H1 (cell line): ENCODE measurements around the gene SYT6. TPM values are rescaled to one million over a fixed set of nuclear protein-coding genes. Genes with fewer than 3 reads are reported as not detected.
A peak's percentile ranks its signal among the peaks of the same experiment; 100 is the strongest.

Experiments
- CTCF ChIA-PET: fragments of 300-600 bp; sonication (Branson Sonifier 250); formaldehyde crosslinking; loops from one replicate; lab custom pipeline; 2021; ENCODE audit not compliant: partially characterized antibody; lab: Charles Lee
- POLR2A ChIA-PET: fragments of 300-600 bp; sonication (Branson Sonifier 250); formaldehyde crosslinking; loops from one replicate; lab custom pipeline; 2021; ENCODE audit warnings: inconsistent platforms; ENCODE audit not compliant: partially characterized antibody; lab: Charles Lee
- DNase-seq, 2 experiments: peaks; one replicate each; pipeline versions ENCODE4 v3.0.0 to v3.0.0-alpha.2; 2010 to 2022; ENCODE audit warnings: low spot score in 2 of 2, low read depth in 1 of 2, mixed read lengths in 1 of 2
- FAIRE-seq: peaks from 2 replicates; lab custom pipeline; 2011; peaks lifted over from hg19 to GRCh38; lab: Jason Lieb, UNC
- H2AFZ ChIP-seq: 2 replicates; pipeline ENCODE4 v1.8.1; 2012; ENCODE audit warnings: low read length, inconsistent platforms
- H2AK5ac ChIP-seq: 2 replicates; pipeline ENCODE4 v1.6.1; 2013; ENCODE audit warnings: low read depth, low read length
- H2BK120ac ChIP-seq: replicated peaks from 2 replicates; pipeline ENCODE3; 2013; ENCODE audit warnings: low read depth, low read length, inconsistent platforms
- H2BK12ac ChIP-seq: 2 replicates; pipeline ENCODE4 v1.6.1; 2013; ENCODE audit warnings: low read depth, low read length
- H2BK15ac ChIP-seq: 2 replicates; pipeline ENCODE4 v1.6.1; 2013; ENCODE audit warnings: low read length
- H2BK20ac ChIP-seq: 2 replicates; pipeline ENCODE4 v1.6.1; 2013; ENCODE audit warnings: low read length
- H2BK5ac ChIP-seq: 2 replicates; pipeline ENCODE4 v1.6.1; 2013; ENCODE audit warnings: low read depth, low read length
- H3K14ac ChIP-seq: 2 replicates; pipeline ENCODE4 v1.6.1; 2013; ENCODE audit warnings: inconsistent platforms; ENCODE audit not compliant: insufficient read length
- H3K18ac ChIP-seq: 2 replicates; pipeline ENCODE4 v1.6.1; 2013; ENCODE audit warnings: low read length; ENCODE audit errors: extremely low read depth
- H3K23ac ChIP-seq: 2 replicates; pipeline ENCODE4 v1.6.1; 2013; ENCODE audit warnings: inconsistent platforms; ENCODE audit not compliant: insufficient read length
- H3K23me2 ChIP-seq: 2 replicates; pipeline ENCODE4 v1.6.1; 2013; ENCODE audit warnings: low read depth, low read length
- H3K27ac ChIP-seq: 2 replicates; pipeline ENCODE4 v1.6.1; 2011; ENCODE audit warnings: low read depth, low read length, inconsistent platforms
- H3K27me3 ChIP-seq, 4 experiments: replicated peaks in 1 of 4; 1 replicate in 1 of 4; 2 replicates in 3 of 4; pipeline versions ENCODE4 v1.6.1 to v1.8.1; 2011 to 2013; ENCODE audit warnings: low read length in 3 of 4, mild to moderate bottlenecking in 3 of 4, inconsistent platforms in 2 of 4, mixed read lengths in 2 of 4, moderate library complexity in 1 of 4; ENCODE audit not compliant: control insufficient read depth in 3 of 4, insufficient read depth in 3 of 4; ENCODE audit errors: extremely low read depth in 1 of 4
- H3K36me3 ChIP-seq, 4 experiments: 2 replicates each; pipeline versions ENCODE4 v1.6.1 to v1.8.1; 2011 to 2013; ENCODE audit warnings: mild to moderate bottlenecking in 4 of 4, low read length in 3 of 4, moderate library complexity in 2 of 4, control low read depth in 1 of 4, inconsistent platforms in 1 of 4; ENCODE audit not compliant: insufficient read depth in 4 of 4, control insufficient read depth in 2 of 4
- H3K4ac ChIP-seq: replicated peaks from 2 replicates; pipeline ENCODE3; 2013; ENCODE audit warnings: low read length, low read depth, mixed read lengths, inconsistent platforms; ENCODE audit not compliant: insufficient read length
- H3K4me1 ChIP-seq, 4 experiments: replicated peaks in 1 of 4; 1 replicate in 1 of 4; 2 replicates in 3 of 4; pipeline versions ENCODE4 v1.6.1 to v1.8.1; 2011 to 2013; ENCODE audit warnings: low read length in 3 of 4, inconsistent platforms in 2 of 4, mixed read lengths in 1 of 4; ENCODE audit not compliant: insufficient read depth in 4 of 4, control insufficient read depth in 3 of 4
- H3K4me2 ChIP-seq, 2 experiments: 2 replicates each; pipeline versions ENCODE4 v1.6.1 to v1.8.1; 2011 to 2013; ENCODE audit warnings: low read depth in 2 of 2, low read length in 2 of 2, control low read depth in 1 of 2, inconsistent platforms in 1 of 2, mild to moderate bottlenecking in 1 of 2; ENCODE audit not compliant: insufficient read depth in 1 of 2
- H3K4me3 ChIP-seq, 4 experiments: fragments of 200-600, 300-600 bp in 1 of 4; sonication (generic), shearing (Covaris generic), sonication (Bioruptor Twin) in 1 of 4; 2 replicates each; pipeline versions ENCODE4 v1.5.1 to v1.8.1; 2011 to 2016; ENCODE audit warnings: low read length in 4 of 4, low read depth in 3 of 4, control low read depth in 2 of 4, inconsistent platforms in 2 of 4, mild to moderate bottlenecking in 2 of 4, mixed read lengths in 1 of 4, moderate library complexity in 1 of 4; ENCODE audit not compliant: insufficient read depth in 2 of 4; ENCODE audit errors: extremely low read depth in 1 of 4
- H3K56ac ChIP-seq: replicated peaks from 2 replicates; pipeline ENCODE3; 2013; ENCODE audit warnings: low read depth, mild to moderate bottlenecking, mixed read lengths, low read length, inconsistent platforms; ENCODE audit not compliant: insufficient read length
- H3K79me1 ChIP-seq: 2 replicates; pipeline ENCODE4 v1.6.1; 2013; ENCODE audit warnings: low read depth, low read length, control low read depth
- H3K79me2 ChIP-seq, 2 experiments: 2 replicates each; pipeline versions ENCODE4 v1.6.1 to v1.8.1; 2012 to 2013; ENCODE audit warnings: low read length in 2 of 2, mild to moderate bottlenecking in 2 of 2, inconsistent platforms in 1 of 2; ENCODE audit not compliant: insufficient read depth in 2 of 2, control insufficient read depth in 1 of 2
- H3K9ac ChIP-seq, 4 experiments: replicated peaks in 1 of 4; 1 replicate in 1 of 4; 2 replicates in 3 of 4; pipeline versions ENCODE4 v1.6.1 to v1.8.1; 2011 to 2013; ENCODE audit warnings: low read depth in 3 of 4, low read length in 3 of 4, control low read depth in 2 of 4, mild to moderate bottlenecking in 2 of 4, moderate library complexity in 2 of 4, inconsistent platforms in 1 of 4; ENCODE audit errors: extremely low read depth in 1 of 4
- H3K9me3 ChIP-seq, 2 experiments: 2 replicates each; pipeline versions ENCODE4 v1.6.1 to v1.8.1; 2012 to 2013; ENCODE audit warnings: mild to moderate bottlenecking in 2 of 2, moderate library complexity in 2 of 2, control low read depth in 1 of 2, inconsistent platforms in 1 of 2, low read depth in 1 of 2, low read length in 1 of 2, mixed read lengths in 1 of 2; ENCODE audit not compliant: insufficient read depth in 2 of 2
- H4K20me1 ChIP-seq, 2 experiments: replicated peaks in 1 of 2; 2 replicates each; pipeline versions ENCODE3 to v1.8.1; 2011 to 2013; ENCODE audit warnings: inconsistent platforms in 2 of 2, low read length in 2 of 2, mild to moderate bottlenecking in 1 of 2; ENCODE audit not compliant: insufficient read depth in 2 of 2, control insufficient read depth in 1 of 2
- H4K5ac ChIP-seq: 2 replicates; pipeline ENCODE4 v1.6.1; 2013; ENCODE audit warnings: low read length, low read depth, mixed read lengths, inconsistent platforms; ENCODE audit not compliant: insufficient read length
- H4K8ac ChIP-seq: 2 replicates; pipeline ENCODE4 v1.8.0; 2013; ENCODE audit warnings: mild to moderate bottlenecking, moderate library complexity, low read length, inconsistent platforms; ENCODE audit not compliant: insufficient read depth; ENCODE audit errors: extremely low read depth
- H4K91ac ChIP-seq: replicated peaks from 2 replicates; pipeline ENCODE3; 2013; ENCODE audit warnings: low read length, mixed read lengths, inconsistent platforms; ENCODE audit not compliant: insufficient read length
- ASH2L ChIP-seq: fragments of 200-600, 300-600 bp; sonication (generic); IDR thresholded peaks from one replicate; pipeline ENCODE4 v1.7.1; 2017; ENCODE audit warnings: low read length
- BRCA1 ChIP-seq: IDR thresholded peaks from 2 replicates; pipeline ENCODE4 v1.6.1; 2012; ENCODE audit warnings: low read depth, low read length, improper control_type of control experiment
- NANOG ChIP-seq: IDR thresholded peaks from 2 replicates; pipeline ENCODE4 v1.6.1; 2011; ENCODE audit warnings: low read length, low read depth, mild to moderate bottlenecking, inconsistent platforms; ENCODE audit not compliant: insufficient read depth, poor library complexity, severe bottlenecking
- NRF1 ChIP-seq: IDR thresholded peaks from 2 replicates; pipeline ENCODE4 v1.6.1; 2011; ENCODE audit warnings: mild to moderate bottlenecking, low read depth, low read length, improper control_type of control experiment
- SAP30 ChIP-seq: fragments of 300-600 bp; sonication (generic); IDR thresholded peaks from 2 replicates; pipeline ENCODE4 v1.7.1; 2012; ENCODE audit warnings: low read length, moderate library complexity, mild to moderate bottlenecking, inconsistent platforms; ENCODE audit not compliant: insufficient read depth, insufficient replicate concordance
- TAF1 ChIP-seq: IDR thresholded peaks from 2 replicates; pipeline ENCODE4 v1.6.1; 2011; ENCODE audit warnings: mild to moderate bottlenecking, low read depth, low read length
- TCF12 ChIP-seq: IDR thresholded peaks from 2 replicates; pipeline ENCODE4 v1.6.1; 2011; ENCODE audit warnings: low read depth, mild to moderate bottlenecking, low read length
- WGBS, 2 experiments: shearing (Covaris generic) in 1 of 2; methylation state at CpG; one replicate each; pipeline versions ENCODE4 v1.1.6 to v1.1.7; 2013 to 2015; ENCODE audit warnings: low lambda C conversion rate in 2 of 2, mixed read lengths in 2 of 2, inconsistent platforms in 1 of 2, low coverage in 1 of 2, missing lambda C conversion rate in 1 of 2; ENCODE audit not compliant: insufficient replicate concordance in 2 of 2, insufficient coverage in 1 of 2, insufficient read length in 1 of 2; ENCODE audit errors: extremely low coverage in 1 of 2, missing lambda C conversion rate in 1 of 2; 5-methylcytosine and 5-hydroxymethylcytosine counted together
- polyA plus RNA-seq, 7 experiments: library from polyadenylated mRNA; depleted of rRNA in 3 of 7; stranded (reverse) in 5 of 7; unstranded in 2 of 7; fragments of >200 nt in 5 of 7; fragments of 200-250 nt in 2 of 7; gene quantifications; 1 replicate in 5 of 7; 2 replicates in 1 of 7; 4 replicates in 1 of 7; pipeline versions ENCODE4 v1.2.1 to v1.2.3, GENCODE V29; 2011 to 2013; ENCODE audit warnings: missing spikeins in 2 of 7, mixed read lengths in 2 of 7
- total RNA-seq: library from RNA; stranded (reverse); fragmentation: NEBNext Ultra II Directional; extraction: Animal tissue kit (Norgen Biotek cat#: 25700); gene quantifications from 2 replicates; pipeline ENCODE4 v1.2.1, GENCODE V29; 2021

SYT6 gene
- total and polyA plus RNA-seq, 2 of the 8 experiments (the other 6 are each of a cell fraction or from before 2014, with no cell fraction given): 33.7 to 83.5 TPM

DNA sequence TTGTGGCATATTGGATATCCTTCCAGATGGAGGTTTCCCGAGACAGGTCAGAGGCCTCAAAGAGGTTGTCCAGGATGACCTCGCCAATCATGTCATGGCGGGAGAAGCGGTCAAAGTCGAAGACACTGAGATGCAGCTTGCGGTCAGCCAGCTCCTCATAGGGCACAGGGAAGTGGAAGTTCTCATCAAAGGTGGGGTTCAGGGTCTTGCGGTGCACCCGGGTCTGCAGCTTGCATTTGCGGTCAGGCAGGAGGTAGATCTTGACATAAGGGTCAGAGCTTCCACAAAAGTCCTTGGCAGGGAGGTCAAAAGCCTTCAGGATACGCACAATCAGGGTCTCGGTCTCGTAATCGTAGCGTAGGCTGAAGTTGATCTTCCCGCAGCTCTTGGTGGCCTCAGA, 16.2 kb downstream of the SYT6 start:
- H3K27me3 ChIP-seq: no peaks in the 10 kb centered on the region
- H3K14ac ChIP-seq: no peak overlapping the region
- H4K20me1 ChIP-seq: peaks cover 0 to 21% of the 10 kb centered on the region in 2 experiments
- no peak overlapping the region for H2BK5ac ChIP-seq
- H2BK15ac ChIP-seq: no peak overlapping the region
- DNase-seq: no peak
- no peak overlapping the region for H4K5ac ChIP-seq
- peaks cover 0 to 8% (median 4%) of the 10 kb centered on the region in 4 experiments; a peak in 2 of 7 replicates for H3K4me1 ChIP-seq
- H3K4me3 ChIP-seq: no peak overlapping the region
- peaks cover 13% of the 10 kb centered on the region for H3K79me1 ChIP-seq
- H2BK12ac ChIP-seq: no peak overlapping the region
- H3K9ac ChIP-seq: no peak overlapping the region
- TF ChIP-seq ASH2L (no peak), TCF12 (no peak), BRCA1 (no peak), TAF1 (no peak), SAP30 (no peak), NANOG (no peak), NRF1 (no peak)
- TF ChIP-seq, all 59 proteins: peak for 0
- H2AFZ ChIP-seq: no peak overlapping the region
- H3K36me3 ChIP-seq: peaks cover 37 to 96% (median 64%) of the 10 kb centered on the region in 4 experiments
- no peak overlapping the region; the same call in 1 of the 2 replicates for H3K18ac ChIP-seq
- no peak overlapping the region for H3K4me2 ChIP-seq
- H2BK120ac ChIP-seq: no peak overlapping the region
- H3K23me2 ChIP-seq: no peaks in the 10 kb centered on the region; the same call in 1 of the 2 replicates
- H2AK5ac ChIP-seq: no peak overlapping the region
- no peak for FAIRE-seq
- H4K8ac ChIP-seq: no peak overlapping the region
- H3K27ac ChIP-seq: 0 out of 2 replicates have a peak overlapping the region, but pooled peaks have one; percentile 4
- no peak overlapping the region for H3K4ac ChIP-seq
- peaks cover 0 to 69% of the 10 kb centered on the region in 2 experiments; a peak in 3 of 4 replicates for H3K79me2 ChIP-seq
- no peak overlapping the region for H4K91ac ChIP-seq
- POLR2A ChIA-PET: no interaction called here
- H3K9me3 ChIP-seq: no peaks in the 10 kb centered on the region
- H3K56ac ChIP-seq: no peak overlapping the region
- WGBS, 2 experiments: 90% methylated on average over 15 of the region's 15 CpGs; no CpG with 5 or more reads in 1 of the 2 experiments
- CTCF ChIA-PET: interaction anchor here (0.6 to 2.6 kb wide), 6 partner anchors 14 to 160 kb away, joined by 3 to 9 read pairs (median 4); no protein-coding TSS in a partner anchor
- no peak overlapping the region for H3K23ac ChIP-seq
- H2BK20ac ChIP-seq: no peak overlapping the region
